HEK293 (cell line): ENCODE data around the gene PKP4.

Source experiments
- ATF2 ChIP-seq: fragments of 450-650 bp; formaldehyde crosslinking; IDR thresholded peaks from 2 replicates; pipeline ENCODE4 v1.5.1; 2016; ENCODE audit warnings: missing biosample characterization, missing genetic modification characterization, low read depth
- PATZ1 ChIP-seq: fragments of 450-650 bp; formaldehyde crosslinking; IDR thresholded peaks from 2 replicates; pipeline ENCODE4 v1.5.1; 2016; ENCODE audit warnings: missing biosample characterization, missing genetic modification characterization
- RBAK ChIP-seq: fragments of 450-650 bp; formaldehyde crosslinking; IDR thresholded peaks from 2 replicates; pipeline ENCODE4 v1.5.1; 2016; ENCODE audit warnings: missing biosample characterization, missing genetic modification characterization
- ZNF146 ChIP-seq: fragments of 450-650 bp; formaldehyde crosslinking; IDR thresholded peaks from 2 replicates; pipeline ENCODE4 v1.5.1; 2016; ENCODE audit warnings: missing biosample characterization, missing genetic modification characterization
- ZNF169 ChIP-seq: fragments of 450-650 bp; formaldehyde crosslinking; IDR thresholded peaks from 2 replicates; pipeline ENCODE4 v1.5.1; 2016; ENCODE audit warnings: missing biosample characterization, missing genetic modification characterization
- ZNF701 ChIP-seq: fragments of 450-650 bp; formaldehyde crosslinking; IDR thresholded peaks from 2 replicates; pipeline ENCODE4 v1.5.1; 2016; ENCODE audit warnings: missing biosample characterization, missing genetic modification characterization
- ZNF76 ChIP-seq: fragments of 450-650 bp; formaldehyde crosslinking; IDR thresholded peaks from 2 replicates; pipeline ENCODE4; 2016; ENCODE audit warnings: low read depth, missing biosample characterization, missing genetic modification characterization, borderline replicate concordance

PKP4 gene

GRCh38 chr2:158731386-158731785 lies 274.6 kb downstream of the PKP4 start (continued):
- TF ChIP-seq RBAK (tag by site-specific recombination) (no peak), ZNF146 (tag by site-specific recombination) (no peak), ZNF169 (tag by site-specific recombination) (no peak), ZNF76 (tag by site-specific recombination) (no peak), ATF2 (tag by site-specific recombination) (no peak), ZNF701 (tag by site-specific recombination) (no peak), PATZ1 (no peak)
